Activated naive CD8-positive, alpha-beta T cell treated with anti-CD3 and anti-CD28 coated beads for 36 hours (primary cell): ENCODE results near the gene DPY30. TPM values are rescaled to one million over a fixed set of nuclear protein-coding genes. Genes with fewer than 3 reads are reported as not detected.
"Not testable (repeated sequence)": the region's sequence is repeated elsewhere in the genome, so short reads cannot be mapped to it uniquely, and the experiment has no call there.

Experiments
- DNase-seq: peaks from one replicate; pipeline ENCODE4 v3.0.0; 2021
- H3K27ac Mint-ChIP-seq: one replicate; pipeline ENCODE4 v1.8.0; 2022; ENCODE audit warnings: mild to moderate bottlenecking, moderate library complexity, mixed read lengths
- H3K27me3 Mint-ChIP-seq: one replicate; pipeline ENCODE4 v1.8.0; 2022; ENCODE audit warnings: mild to moderate bottlenecking, mixed read lengths
- H3K36me3 Mint-ChIP-seq: one replicate; pipeline ENCODE4 v1.8.0; 2021; ENCODE audit warnings: mild to moderate bottlenecking, mixed read lengths
- H3K4me1 Mint-ChIP-seq: one replicate; pipeline ENCODE4 v1.8.0; 2021; ENCODE audit warnings: mixed read lengths
- H3K4me3 Mint-ChIP-seq: one replicate; pipeline ENCODE4 v1.8.0; 2022; ENCODE audit warnings: mild to moderate bottlenecking, moderate library complexity, mixed read lengths
- H3K9me3 Mint-ChIP-seq: one replicate; pipeline ENCODE4 v1.8.0; 2022; ENCODE audit warnings: mixed read lengths
- total RNA-seq, 2 experiments: library from RNA; stranded (reverse); gene quantifications; one replicate each; pipeline ENCODE4 v1.2.3, GENCODE V29; 2021

Gene DPY30
- total RNA-seq, result 10 to 100 TPM; 69.4 to 72.5 TPM

DNA sequence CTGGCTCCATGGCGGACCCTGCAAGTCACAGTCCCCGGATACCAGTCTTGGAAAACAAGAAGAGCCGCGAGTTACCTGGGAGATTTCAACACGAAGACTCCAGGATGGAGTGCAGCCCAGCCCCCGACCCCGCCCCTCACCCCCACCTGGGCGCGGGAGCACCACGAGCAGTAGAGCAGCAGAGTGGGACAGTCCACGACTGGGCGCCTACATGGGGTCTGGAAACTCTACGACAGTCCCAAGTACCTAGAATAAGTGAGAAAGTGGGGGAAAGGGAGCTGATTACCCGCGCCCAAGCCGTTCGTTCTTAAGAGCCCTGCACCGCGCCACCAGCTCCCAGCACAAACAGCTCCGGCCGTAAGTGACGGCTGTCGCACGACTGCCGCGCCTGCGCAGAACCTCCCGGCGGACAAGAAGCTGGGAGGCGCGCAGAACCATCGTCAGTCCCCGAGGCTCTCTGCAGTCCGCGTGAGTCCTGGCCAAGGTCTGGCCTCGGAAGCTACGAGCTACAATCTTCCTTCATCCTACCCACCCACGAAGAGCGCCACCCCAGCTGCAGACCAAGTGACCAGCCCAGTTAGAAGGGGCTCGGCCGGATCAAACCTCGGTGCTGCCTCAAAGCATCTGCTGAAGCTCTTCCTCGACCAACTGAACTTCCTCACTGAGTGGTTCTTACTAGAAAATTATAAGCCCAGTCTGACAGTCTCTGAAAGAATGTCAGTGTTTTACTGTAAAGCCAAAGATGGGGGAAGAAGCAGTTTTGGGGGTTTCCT is at the start of gene DPY30:
DPY30 (minus strand) TSS at position 359 of the 773 bp plus-strand sequence; CDS start at position 10, 349 bp downstream.
- H3K4me3 Mint-ChIP-seq, result peak within 1 kb of the TSS; percentile 87
- H3K27me3 Mint-ChIP-seq, result no peaks in the 10 kb centered on the region
- no peaks in the 10 kb centered on the region for H3K9me3 Mint-ChIP-seq
- peak; percentile 92 for DNase-seq
- H3K4me1 Mint-ChIP-seq, result peaks cover 11% of the 10 kb centered on the region
- peaks cover under 1% of the 10 kb centered on the region for H3K36me3 Mint-ChIP-seq
- H3K27ac Mint-ChIP-seq, result peak within 1 kb of the TSS; percentile 91

DNA sequence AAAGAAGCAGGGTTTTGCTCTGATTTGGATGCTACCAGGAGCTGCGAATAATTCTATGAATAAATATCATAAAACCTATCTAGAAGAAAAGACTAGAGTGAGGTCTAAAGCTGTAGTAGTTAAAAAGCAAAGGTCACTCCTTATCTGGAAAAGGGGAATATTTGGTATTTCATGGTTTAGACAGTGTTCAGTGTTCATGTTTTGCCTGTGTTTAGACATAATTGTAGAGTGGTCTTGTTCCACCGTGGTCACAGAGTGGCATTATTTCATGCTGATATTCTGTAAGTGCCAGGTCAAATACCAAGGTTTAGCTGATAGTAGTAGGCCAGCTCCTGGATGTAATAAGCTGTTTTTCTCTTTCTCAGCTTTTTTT is 34.5 kb upstream of the DPY30 start:
- H3K27ac Mint-ChIP-seq, result no peak overlapping the region
- no peaks in the 10 kb centered on the region for H3K9me3 Mint-ChIP-seq
- H3K36me3 Mint-ChIP-seq, result peaks cover 10% of the 10 kb centered on the region
- no peak overlapping the region for H3K4me3 Mint-ChIP-seq
- H3K4me1 Mint-ChIP-seq, result peaks cover 28% of the 10 kb centered on the region
- no peak for DNase-seq
- H3K27me3 Mint-ChIP-seq, result no peaks in the 10 kb centered on the region

DNA sequence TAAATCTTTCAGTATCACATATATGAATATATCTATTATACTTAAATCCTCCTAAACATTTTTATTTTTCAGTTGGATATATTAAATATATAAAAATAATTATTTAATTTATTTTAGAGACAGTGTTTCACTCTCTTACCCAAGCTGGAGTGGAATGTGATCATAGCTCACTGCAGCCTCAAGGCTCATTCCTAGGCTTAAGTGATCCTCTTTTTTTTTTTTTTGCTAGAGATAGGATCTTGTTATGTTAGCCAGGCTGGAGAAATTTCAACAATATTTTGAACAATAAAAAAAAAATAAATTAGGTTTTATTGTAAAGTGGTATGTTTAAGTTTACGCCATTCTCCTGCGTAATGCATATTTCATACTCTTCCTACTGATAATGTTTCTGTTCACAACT is 27.9 kb upstream of the DPY30 start:
- Mint-ChIP-seq H3K4me3 (no peak overlapping the region), H3K9me3 (no peaks in the 10 kb centered on the region), H3K27me3 (no peaks in the 10 kb centered on the region)

DNA sequence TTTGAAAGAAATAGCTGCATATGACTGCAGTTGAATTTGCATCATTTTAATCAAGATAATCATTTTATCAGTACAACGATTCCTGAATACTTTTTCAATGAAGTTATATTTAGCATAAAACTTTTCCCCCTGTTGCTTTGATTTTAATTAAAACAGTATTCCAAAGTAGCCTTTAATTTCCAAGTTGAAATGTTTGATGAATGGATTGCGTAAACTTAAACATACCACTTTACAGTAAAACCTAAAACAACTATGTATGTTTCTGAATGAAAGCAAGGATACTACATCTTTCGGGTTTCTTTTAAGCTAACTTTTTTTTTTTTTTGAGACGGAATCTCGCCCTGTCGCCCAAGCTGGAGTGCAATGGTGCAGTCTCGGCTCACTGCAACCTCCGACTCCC is 25.1 kb upstream of the DPY30 start:
- Mint-ChIP-seq H3K9me3 (no peaks in the 10 kb centered on the region), H3K4me1 (peaks cover 27% of the 10 kb centered on the region), H3K27me3 (no peaks in the 10 kb centered on the region), H3K4me3 (peak overlapping the region; percentile 94), H3K36me3 (peaks cover 3% of the 10 kb centered on the region), H3K27ac (peak overlapping the region; percentile 90)
- no peak for DNase-seq

More for the DNA sequence above, 27.9 kb upstream of the DPY30 start:
- DNase-seq, result no peak
- Mint-ChIP-seq H3K27ac (no peak overlapping the region), H3K36me3 (peaks cover 7% of the 10 kb centered on the region), H3K4me1 (peaks cover 32% of the 10 kb centered on the region)

DNA sequence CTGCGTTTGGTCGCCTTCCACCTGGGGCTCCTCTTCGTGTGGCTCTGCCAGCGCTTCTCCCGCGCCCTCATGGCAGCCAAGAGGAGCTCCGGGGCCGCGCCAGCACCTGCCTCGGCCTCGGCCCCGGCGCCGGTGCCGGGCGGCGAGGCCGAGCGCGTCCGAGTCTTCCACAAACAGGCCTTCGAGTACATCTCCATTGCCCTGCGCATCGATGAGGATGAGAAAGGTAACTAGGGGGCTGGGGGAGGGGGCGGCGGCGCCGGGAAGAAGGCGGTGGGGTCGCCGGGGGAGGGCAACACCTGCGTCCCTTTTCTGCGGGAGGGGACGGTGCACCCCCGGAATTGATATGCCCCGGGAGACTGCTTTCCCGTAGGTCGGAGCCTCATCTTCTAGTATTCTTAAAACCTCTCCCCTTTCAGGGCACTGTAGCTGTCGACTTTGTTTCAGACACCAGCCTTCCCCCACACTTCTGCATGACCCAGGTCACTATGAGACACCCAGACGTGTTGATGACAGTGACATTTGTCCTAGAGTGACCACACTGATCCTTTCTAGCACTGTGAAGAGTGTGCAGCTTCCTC is 24.5 kb upstream of the DPY30 start:
- no peaks in the 10 kb centered on the region for H3K9me3 Mint-ChIP-seq
- H3K4me3 Mint-ChIP-seq, result peak overlapping the region; percentile 94
- no peak for DNase-seq
- peaks cover 3% of the 10 kb centered on the region for H3K36me3 Mint-ChIP-seq
- peak overlapping the region; percentile 90 for H3K27ac Mint-ChIP-seq
- H3K4me1 Mint-ChIP-seq, result peaks cover 27% of the 10 kb centered on the region
- no peaks in the 10 kb centered on the region for H3K27me3 Mint-ChIP-seq

DNA sequence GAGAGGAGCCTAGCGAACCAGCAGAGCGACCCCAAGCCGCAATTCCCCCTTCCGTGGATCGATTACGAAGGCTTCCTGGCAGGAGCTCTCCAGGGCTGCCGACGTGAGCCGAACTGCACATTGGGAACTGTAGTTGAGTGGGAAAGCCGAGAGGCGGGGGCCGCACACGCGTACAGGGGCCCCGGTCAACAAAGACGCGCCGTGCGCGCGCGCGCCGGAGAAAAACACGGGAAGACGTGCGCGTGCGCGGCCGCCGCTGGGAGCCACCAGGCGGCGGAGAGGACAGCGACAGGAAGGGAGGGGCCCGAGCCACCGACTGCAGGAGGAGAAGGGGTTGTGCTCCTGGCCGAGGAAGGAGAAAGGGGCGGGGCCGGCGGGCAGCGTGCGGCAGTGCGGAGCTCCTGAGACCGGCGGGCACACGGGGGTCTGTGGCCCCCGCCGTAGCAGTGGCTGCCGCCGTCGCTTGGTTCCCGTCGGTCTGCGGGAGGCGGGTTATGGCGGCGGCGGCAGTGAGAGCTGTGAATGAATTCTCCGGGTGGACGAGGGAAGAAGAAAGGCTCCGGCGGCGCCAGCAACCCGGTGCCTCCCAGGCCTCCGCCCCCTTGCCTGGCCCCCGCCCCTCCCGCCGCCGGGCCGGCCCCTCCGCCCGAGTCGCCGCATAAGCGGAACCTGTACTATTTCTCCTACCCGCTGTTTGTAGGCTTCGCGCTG is 23.9 kb upstream of the DPY30 start, which contains the start of gene SPAST:
SPAST (plus strand) TSS at position 247 of the 711 bp plus-strand sequence; CDS start at position 523, 276 bp downstream.
- H3K4me1 Mint-ChIP-seq, result peaks cover 27% of the 10 kb centered on the region

DNA sequence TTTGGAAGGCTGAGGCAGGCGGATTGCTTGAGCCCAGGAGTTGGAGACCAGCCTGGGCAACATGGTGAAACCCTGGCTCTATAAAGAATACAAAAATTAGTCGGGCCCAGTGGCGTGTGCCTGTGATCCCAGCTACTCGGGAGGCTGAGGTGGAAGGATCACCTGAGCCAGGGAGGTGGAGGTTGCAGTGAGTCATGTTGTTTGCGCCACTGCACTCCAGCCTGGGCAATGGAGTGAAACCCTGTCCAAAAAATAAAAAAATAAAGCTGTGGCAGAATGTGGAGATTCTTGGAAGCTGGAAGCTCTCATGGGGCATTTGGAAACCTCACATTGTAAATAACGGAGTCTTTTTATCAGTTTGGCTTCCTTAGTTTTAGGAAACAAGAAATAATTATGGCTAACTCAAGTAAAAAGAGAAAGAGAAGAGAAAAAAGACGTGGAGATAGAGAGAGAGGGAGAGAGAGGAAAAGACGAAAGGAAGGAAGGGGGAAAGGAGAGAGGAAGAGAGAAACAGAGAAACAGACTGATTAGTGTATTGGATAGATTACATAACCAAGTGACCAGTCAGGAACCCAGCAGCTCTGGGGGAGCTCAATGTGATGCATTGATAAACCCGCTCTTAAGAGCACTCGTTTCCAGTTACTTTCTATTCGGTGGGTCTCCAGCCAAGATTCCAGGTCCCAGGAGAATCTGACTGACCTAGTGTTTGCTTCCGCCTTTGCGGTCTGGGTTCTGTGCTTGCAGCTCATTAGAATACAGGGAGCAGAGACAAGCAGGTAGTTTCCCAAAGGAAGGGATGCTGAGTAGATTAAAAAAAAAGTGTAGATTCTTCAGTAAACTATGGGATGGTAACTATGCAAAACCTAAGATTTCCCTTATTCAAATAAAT is 22.6 kb upstream of the DPY30 start:
- no peak for DNase-seq
- H3K27me3 Mint-ChIP-seq, result no peaks in the 10 kb centered on the region
- H3K36me3 Mint-ChIP-seq, result peaks cover 3% of the 10 kb centered on the region
- peak overlapping the region; percentile 94 for H3K4me3 Mint-ChIP-seq
- H3K4me1 Mint-ChIP-seq, result peaks cover 26% of the 10 kb centered on the region
- H3K27ac Mint-ChIP-seq, result no peak overlapping the region
- no peaks in the 10 kb centered on the region for H3K9me3 Mint-ChIP-seq

More for the DNA sequence above, 23.9 kb upstream of the DPY30 start, which contains the start of gene SPAST:
- Mint-ChIP-seq H3K4me3 (peak within 1 kb of the TSS; percentile 94), H3K36me3 (peaks cover 3% of the 10 kb centered on the region), H3K9me3 (no peaks in the 10 kb centered on the region), H3K27ac (peak within 1 kb of the TSS; percentile 90), H3K27me3 (no peaks in the 10 kb centered on the region)
- DNase-seq, result peak; percentile 98

DNA sequence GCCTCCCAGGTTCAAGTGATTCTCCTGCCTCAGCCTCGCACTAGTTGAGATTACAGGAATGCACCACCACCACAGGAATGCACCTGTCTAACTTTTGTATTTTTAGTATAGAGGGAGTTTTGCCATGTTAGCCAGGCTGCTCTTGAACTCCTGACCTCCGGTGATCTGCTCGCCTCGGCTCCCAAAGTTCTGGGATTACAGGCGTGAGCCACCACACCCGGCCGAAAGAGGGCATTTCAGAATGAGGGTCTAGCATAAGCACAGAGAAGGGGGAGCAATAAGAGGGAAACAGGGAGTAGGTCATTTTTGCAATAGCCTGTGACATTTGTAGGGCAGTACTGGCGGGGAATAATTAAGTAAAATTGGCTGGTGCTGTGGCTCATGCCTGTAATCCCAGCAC is 21.8 kb upstream of the DPY30 start:
- Mint-ChIP-seq H3K27me3 (no peaks in the 10 kb centered on the region), H3K27ac (no peak overlapping the region), H3K4me3 (no peak overlapping the region), H3K9me3 (no peaks in the 10 kb centered on the region), H3K36me3 (peaks cover 3% of the 10 kb centered on the region), H3K4me1 (peaks cover 22% of the 10 kb centered on the region)
- DNase-seq, result no peak

DNA sequence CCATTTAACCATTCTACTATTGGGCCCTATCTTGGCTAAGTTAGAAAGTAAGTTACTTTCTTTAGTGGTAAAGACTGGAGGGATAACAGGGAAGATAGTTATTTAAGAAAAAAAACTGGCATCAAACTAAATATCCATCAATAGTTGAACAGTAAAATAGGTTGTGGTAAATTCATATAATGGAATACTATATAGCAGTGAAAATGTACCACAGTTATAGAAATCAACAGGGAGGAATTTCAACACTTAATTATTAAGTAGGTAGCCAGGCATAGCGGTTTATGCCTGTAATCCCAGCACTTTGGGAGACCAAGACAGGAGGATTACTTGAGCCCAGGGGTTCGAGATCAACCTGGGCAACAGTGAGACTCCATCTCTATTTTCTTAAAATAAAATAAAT is 20.7 kb upstream of the DPY30 start:
- H3K4me3 Mint-ChIP-seq, result no peak overlapping the region
- H3K27me3 Mint-ChIP-seq, result no peaks in the 10 kb centered on the region
- peaks cover 15% of the 10 kb centered on the region for H3K4me1 Mint-ChIP-seq
- no peaks in the 10 kb centered on the region for H3K9me3 Mint-ChIP-seq
- no peak for DNase-seq
- H3K36me3 Mint-ChIP-seq, result peaks cover 1% of the 10 kb centered on the region
- no peak overlapping the region for H3K27ac Mint-ChIP-seq

DNA sequence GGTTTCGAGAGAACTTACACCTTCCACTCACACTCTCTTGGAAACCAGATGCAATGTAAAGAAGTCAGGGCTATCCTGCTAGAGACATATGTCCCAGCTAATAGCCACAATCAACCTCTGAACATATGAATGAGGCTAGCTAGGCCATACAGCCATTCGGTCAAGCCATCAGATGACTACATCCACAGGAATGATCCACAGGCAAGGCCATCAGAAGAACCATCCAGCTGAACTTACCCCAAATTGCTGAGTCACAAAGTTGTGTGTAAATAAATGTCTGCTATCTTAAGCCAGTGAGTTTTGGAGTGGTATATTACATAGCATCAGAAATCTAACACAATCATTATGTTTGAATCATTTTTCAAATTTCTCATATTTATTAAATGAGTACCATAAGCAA is 18.5 kb upstream of the DPY30 start:
- Mint-ChIP-seq H3K27ac (no peak overlapping the region), H3K36me3 (peaks cover 1% of the 10 kb centered on the region), H3K27me3 (no peaks in the 10 kb centered on the region), H3K4me1 (peaks cover 8% of the 10 kb centered on the region), H3K9me3 (no peaks in the 10 kb centered on the region), H3K4me3 (no peak overlapping the region)
- no peak for DNase-seq

DNA sequence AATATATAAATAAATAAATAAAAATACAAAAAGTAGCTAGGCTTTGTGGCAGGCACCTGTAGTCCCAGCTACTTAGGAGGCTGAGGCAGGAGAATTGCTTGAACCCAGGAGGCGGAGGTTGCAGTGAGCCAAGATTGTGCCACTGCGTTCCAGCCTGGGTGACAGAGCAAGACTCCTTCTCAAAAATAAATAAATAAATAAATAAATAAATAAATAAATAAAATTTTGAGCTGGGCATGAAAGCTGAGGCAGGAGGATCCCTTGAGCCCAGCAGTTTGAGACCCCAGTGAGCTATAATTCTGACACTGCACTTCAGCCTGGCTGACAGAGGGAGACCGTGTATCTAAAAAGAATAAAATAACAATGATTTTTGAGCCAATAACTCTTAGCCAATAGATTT is 15.0 kb upstream of the DPY30 start:
- H3K9me3 Mint-ChIP-seq, DNase-seq, H3K36me3 Mint-ChIP-seq, H3K27me3 Mint-ChIP-seq, H3K4me1 Mint-ChIP-seq, H3K4me3 Mint-ChIP-seq, H3K27ac Mint-ChIP-seq: not testable (repeated sequence)

DNA sequence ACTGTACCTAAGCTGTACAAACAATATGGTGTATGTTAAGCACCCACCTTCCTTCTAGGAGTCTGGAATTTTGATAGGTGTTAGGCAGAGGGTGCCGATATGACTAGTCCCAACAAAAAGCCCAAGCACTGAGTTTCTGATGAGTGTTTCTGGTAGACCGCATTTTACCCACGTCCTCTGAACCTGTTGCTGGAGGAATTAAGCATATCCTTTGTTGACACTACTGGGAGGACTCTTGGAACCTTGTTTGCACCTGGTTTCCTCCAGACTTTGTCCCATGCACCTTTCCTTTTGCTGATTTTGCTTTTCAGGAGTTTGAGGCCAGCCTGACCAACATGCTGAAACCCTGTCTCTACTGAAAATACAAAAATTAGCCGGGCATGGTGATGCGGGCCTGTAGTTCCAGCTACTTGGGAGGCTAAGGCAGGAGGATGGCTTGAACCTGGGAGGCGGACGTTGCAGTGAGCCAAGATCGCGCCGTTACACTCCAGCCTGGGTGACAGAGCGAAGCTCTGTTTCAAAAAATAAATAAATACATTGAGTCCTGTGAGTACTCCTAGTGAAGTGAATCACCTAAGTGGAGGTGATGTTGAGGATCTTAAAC is 12.3 kb upstream of the DPY30 start:
- no peak overlapping the region for H3K27ac Mint-ChIP-seq
- no peaks in the 10 kb centered on the region for H3K27me3 Mint-ChIP-seq
- H3K36me3 Mint-ChIP-seq, result no peaks in the 10 kb centered on the region
- H3K9me3 Mint-ChIP-seq, result no peaks in the 10 kb centered on the region
- peaks cover 2% of the 10 kb centered on the region for H3K4me1 Mint-ChIP-seq
- H3K4me3 Mint-ChIP-seq, result no peak overlapping the region
- DNase-seq, result no peak

DNA sequence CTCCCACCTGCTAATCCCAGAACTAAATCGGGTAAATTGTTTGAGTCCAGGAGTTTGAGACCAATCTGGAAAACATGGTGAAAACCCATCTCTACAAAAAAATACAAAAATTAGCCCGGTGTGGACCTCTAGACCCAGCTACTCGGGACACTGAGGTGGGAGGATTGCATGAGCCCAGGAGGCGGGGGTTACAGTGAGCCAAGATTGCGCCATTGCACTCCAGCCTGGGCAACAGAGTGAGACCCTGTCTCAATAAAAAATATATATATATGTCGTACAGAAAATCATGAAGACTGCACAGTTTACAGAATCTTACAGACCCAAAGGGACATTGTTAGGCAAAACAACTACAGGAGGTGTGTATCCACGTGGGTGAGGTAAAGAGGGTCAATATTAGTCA is 4.0 kb upstream of the DPY30 start:
- H3K27ac Mint-ChIP-seq, result no peak overlapping the region
- H3K27me3 Mint-ChIP-seq, result no peaks in the 10 kb centered on the region
- peaks cover 9% of the 10 kb centered on the region for H3K4me1 Mint-ChIP-seq
- no peak overlapping the region for H3K4me3 Mint-ChIP-seq
- H3K36me3 Mint-ChIP-seq, result no peaks in the 10 kb centered on the region
- no peak for DNase-seq
- H3K9me3 Mint-ChIP-seq, result no peaks in the 10 kb centered on the region

DNA sequence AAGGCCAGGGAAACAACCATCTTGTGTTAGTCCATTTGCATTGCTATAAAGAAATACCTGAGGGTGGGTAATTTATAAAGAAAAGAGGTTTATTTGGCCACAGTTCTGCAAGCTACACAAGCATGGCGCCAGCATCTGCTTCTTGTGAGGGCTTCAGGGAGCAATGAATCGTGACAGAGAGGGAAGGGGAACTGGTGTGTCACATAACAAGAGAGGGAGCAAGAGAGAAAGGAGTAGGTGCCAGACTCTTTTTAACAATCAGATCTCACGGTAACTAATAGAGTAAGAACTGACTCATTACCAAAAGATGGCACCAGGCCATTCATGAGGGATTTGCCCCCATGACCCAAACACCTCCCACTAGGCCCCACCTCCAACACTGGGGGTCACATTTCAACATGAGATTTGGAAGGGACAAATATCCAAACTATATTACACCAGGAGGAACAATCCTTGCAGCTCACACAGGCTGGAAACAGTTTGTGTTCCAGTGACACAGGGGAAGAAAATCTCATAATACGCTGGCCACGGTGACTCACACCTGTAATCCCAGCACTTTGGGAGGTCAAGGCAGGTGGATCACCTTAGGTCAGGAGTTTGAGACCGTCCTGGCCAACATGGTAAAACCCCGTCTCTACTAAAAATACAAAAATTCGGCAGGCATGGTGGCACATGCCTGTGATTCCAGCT is 5.3 kb downstream of the DPY30 start:
- not testable (repeated sequence) for H3K27ac Mint-ChIP-seq, H3K9me3 Mint-ChIP-seq, DNase-seq, H3K27me3 Mint-ChIP-seq, H3K4me3 Mint-ChIP-seq
- Mint-ChIP-seq H3K4me1 (peaks cover 18% of the 10 kb centered on the region), H3K36me3 (peaks cover 14% of the 10 kb centered on the region)
